Lung (tissue), 12 donors: Measurements from ENCODE around the gene GABRB1. TPM values are rescaled to one million over a fixed set of nuclear protein-coding genes. Genes with fewer than 3 reads are reported as not detected.

Experiments used
- ATAC-seq: fragments of 200-7000 bp; cut with Tn5 transposase; one replicate; pipeline ENCODE4 v1.9.1; 2020; ENCODE audit warnings: moderate number of reproducible peaks; ENCODE audit not compliant: insufficient read depth, low FRiP score
- DNase-seq, 3 donors: peaks; one replicate each; pipeline ENCODE4 v3.0.0-alpha.2; 2013 to 2017
- H3K27ac ChIP-seq, 2 donors: one replicate each; pipeline ENCODE4 v1.5.1; 2013; ENCODE audit warnings: mild to moderate bottlenecking in 2 of 2, moderate library complexity in 2 of 2, control low read depth in 1 of 2, inconsistent platforms in 1 of 2, low read depth in 1 of 2, low read length in 1 of 2
- H3K27me3 ChIP-seq, 3 donors: one replicate each; pipeline ENCODE4 v1.5.1; 2013; ENCODE audit warnings: low read length in 2 of 3; ENCODE audit not compliant: control insufficient read depth in 3 of 3, insufficient read depth in 3 of 3
- H3K36me3 ChIP-seq, 4 donors: one replicate each; pipeline ENCODE4 v1.5.1; 2013; ENCODE audit warnings: low read length in 4 of 4, mild to moderate bottlenecking in 1 of 4, moderate library complexity in 1 of 4; ENCODE audit not compliant: control insufficient read depth in 4 of 4, insufficient read depth in 4 of 4
- H3K4me1 ChIP-seq, 5 donors: one replicate each; pipeline ENCODE4 v1.5.1; 2013; ENCODE audit warnings: low read length in 5 of 5, mild to moderate bottlenecking in 2 of 5, moderate library complexity in 1 of 5; ENCODE audit not compliant: control insufficient read depth in 5 of 5, insufficient read depth in 5 of 5
- H3K4me3 ChIP-seq: one replicate; pipeline ENCODE4 v1.5.1; 2013; ENCODE audit warnings: mild to moderate bottlenecking, control low read depth, moderate library complexity
- H3K9ac ChIP-seq, 2 donors: one replicate each; pipeline ENCODE4 v1.5.1; 2013; ENCODE audit warnings: low read length in 2 of 2, control low read depth in 1 of 2; ENCODE audit not compliant: insufficient read depth in 1 of 2
- H3K9me3 ChIP-seq, 4 donors: one replicate each; pipeline ENCODE4 v1.5.1; 2013; ENCODE audit warnings: low read length in 3 of 4, mild to moderate bottlenecking in 1 of 4, moderate library complexity in 1 of 4; ENCODE audit not compliant: control insufficient read depth in 4 of 4, insufficient read depth in 3 of 4
- WGBS, 2 donors: extraction: QIAGEN DNeasy Blood & Tissue Kit; methylation state at CpG; one replicate each; pipeline ENCODE4 v1.1.7; 2013; 5-methylcytosine and 5-hydroxymethylcytosine counted together
- polyA plus RNA-seq, 2 donors: library from polyadenylated mRNA; stranded (reverse); fragments of 200-250 nt; gene quantifications; one replicate each; pipeline ENCODE4 v1.2.1, GENCODE V29; 2013
- total RNA-seq, 2 donors: library from RNA; depleted of rRNA in 1 of 2; stranded (reverse); fragments of >200 nt in 1 of 2; gene quantifications; one replicate each; pipeline ENCODE4 v1.2.1, GENCODE V29; 2014 to 2021
- TF ChIP-seq, protein P1 (sequence below): IDR thresholded peaks from 2 replicates; pipeline ENCODE4 v1.5.1; 2012; ENCODE audit warnings: mild to moderate bottlenecking; ENCODE audit errors: control extremely low read depth, extremely low read depth
- donor health status: control.
- donor health status: control.
- donor health status: Bipolar disorder and iron deficiency.
- donor health status: healthy.
- donor health status: DM: yes; HTN: yes; CAD: no.

The GABRB1 gene
- total and polyA plus RNA-seq, 4 donors = 0.34 TPM; not detected in 3

DNA sequence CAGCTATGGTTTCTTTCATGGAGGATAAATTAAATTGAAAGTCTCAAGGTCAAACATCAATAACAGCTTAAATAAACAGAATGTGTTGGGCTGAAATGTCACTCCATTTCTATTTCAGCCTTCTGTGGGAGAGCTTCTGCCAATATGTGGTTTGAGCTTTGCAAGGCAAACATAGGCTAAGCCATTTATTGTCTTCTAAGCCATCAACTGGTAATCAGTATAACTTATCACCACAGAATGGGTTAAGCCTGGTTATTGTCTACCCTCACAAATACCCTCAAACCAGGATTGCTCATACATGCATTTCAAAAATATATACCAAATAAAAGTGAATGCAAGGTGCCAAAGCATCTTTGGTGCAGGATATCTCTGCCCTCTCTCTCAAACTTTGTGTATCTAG, 52.7 kb downstream of the GABRB1 start:
- ATAC-seq (no peak), DNase-seq (no peak)
- Histone ChIP-seq H3K4me1 (peaks cover 0 to 14% (median 0%) of the 10 kb centered on the region in 5 donors), H3K9me3 (no peaks in the 10 kb centered on the region), H3K27ac (no peak overlapping the region), H3K4me3 (no peak overlapping the region), H3K9ac (no peak overlapping the region), H3K27me3 (no peaks in the 10 kb centered on the region), H3K36me3 (no peaks in the 10 kb centered on the region)
- TF ChIP-seq, protein P1, sequence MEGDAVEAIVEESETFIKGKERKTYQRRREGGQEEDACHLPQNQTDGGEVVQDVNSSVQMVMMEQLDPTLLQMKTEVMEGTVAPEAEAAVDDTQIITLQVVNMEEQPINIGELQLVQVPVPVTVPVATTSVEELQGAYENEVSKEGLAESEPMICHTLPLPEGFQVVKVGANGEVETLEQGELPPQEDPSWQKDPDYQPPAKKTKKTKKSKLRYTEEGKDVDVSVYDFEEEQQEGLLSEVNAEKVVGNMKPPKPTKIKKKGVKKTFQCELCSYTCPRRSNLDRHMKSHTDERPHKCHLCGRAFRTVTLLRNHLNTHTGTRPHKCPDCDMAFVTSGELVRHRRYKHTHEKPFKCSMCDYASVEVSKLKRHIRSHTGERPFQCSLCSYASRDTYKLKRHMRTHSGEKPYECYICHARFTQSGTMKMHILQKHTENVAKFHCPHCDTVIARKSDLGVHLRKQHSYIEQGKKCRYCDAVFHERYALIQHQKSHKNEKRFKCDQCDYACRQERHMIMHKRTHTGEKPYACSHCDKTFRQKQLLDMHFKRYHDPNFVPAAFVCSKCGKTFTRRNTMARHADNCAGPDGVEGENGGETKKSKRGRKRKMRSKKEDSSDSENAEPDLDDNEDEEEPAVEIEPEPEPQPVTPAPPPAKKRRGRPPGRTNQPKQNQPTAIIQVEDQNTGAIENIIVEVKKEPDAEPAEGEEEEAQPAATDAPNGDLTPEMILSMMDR = no peak

DNA sequence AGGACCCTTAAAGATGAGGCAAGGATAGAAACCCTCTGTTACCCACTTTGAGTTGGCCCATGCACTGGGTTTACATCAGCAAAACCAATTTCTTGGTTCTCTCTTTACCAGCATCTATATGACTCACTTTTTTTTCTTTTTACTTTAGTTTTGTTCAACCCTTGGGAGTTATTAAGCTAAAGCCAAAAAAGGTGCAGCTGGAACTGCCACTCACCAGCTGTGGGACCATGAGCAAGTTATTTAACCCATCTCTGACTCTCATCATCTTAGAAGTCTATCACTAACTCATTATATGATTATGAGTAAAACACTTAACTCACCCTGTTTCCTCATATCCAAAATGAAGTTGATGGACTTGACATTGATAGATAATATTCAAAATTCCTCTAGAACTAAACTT, 53.4 kb downstream of the GABRB1 start:
- ATAC-seq (no peak), DNase-seq (no peak)
- Histone ChIP-seq H3K27ac (no peak overlapping the region), H3K36me3 (no peaks in the 10 kb centered on the region), H3K27me3 (no peaks in the 10 kb centered on the region), H3K9ac (no peak overlapping the region), H3K9me3 (no peaks in the 10 kb centered on the region), H3K4me3 (no peak overlapping the region), H3K4me1 (peaks cover 0 to 14% (median 0%) of the 10 kb centered on the region in 5 donors)
- TF ChIP-seq, protein P1 = no peak

DNA sequence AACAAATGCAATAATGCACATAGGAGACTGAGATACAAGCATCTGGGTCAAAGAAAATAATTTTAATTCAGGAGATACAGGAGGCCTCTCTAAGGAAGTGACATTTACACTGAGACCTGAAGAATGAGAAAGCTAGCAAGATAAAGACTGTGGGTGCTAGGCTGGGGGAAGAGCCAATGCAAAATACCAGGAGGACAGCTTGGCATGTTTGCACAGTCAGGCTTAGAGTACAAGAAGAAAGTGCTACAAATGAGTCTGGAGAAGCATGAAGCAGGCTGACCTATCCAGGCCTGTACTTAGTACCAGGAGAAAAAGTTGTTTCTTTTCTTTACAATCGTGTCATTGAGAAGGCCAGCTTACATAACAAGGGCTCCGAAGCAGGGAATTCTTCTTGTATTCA, 56.9 kb downstream of the GABRB1 start:
- H3K27ac ChIP-seq = no peak overlapping the region
- TF ChIP-seq, protein P1 = no peak
- DNase-seq (no peak), ATAC-seq (no peak)
- H3K36me3 ChIP-seq = no peaks in the 10 kb centered on the region
- peaks cover 0 to 14% (median 0%) of the 10 kb centered on the region in 5 donors for H3K4me1 ChIP-seq
- WGBS, 2 donors = 62 to 76% methylated on average over 2 of the region's 2 CpGs
- no peak overlapping the region for H3K9ac ChIP-seq
- H3K4me3 ChIP-seq = no peak overlapping the region
- H3K27me3 ChIP-seq = no peaks in the 10 kb centered on the region
- H3K9me3 ChIP-seq = no peaks in the 10 kb centered on the region

DNA sequence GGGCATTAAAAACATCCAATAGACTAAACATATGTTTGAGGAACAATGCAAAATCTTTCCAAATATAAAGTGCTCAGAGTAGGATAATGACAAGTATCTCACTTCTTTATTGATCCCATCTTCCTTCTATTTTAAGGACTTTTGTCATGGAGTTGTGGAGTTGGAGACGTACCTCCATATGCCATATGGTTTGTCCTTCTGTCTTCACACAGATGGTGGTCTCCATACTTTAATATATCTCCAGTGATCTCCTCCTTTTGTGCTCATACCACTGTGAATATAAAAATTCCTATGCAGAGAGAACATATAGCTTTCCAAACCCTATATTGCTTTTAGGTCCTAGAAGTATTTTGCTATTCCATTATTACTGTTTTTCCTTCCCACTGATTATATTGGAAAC, 64.5 kb downstream of the GABRB1 start:
- Histone ChIP-seq H3K4me3 (no peak overlapping the region), H3K27me3 (no peaks in the 10 kb centered on the region), H3K9me3 (no peaks in the 10 kb centered on the region), H3K4me1 (no peaks in the 10 kb centered on the region), H3K27ac (no peak overlapping the region), H3K9ac (no peak overlapping the region), H3K36me3 (no peaks in the 10 kb centered on the region)
- ATAC-seq (no peak), DNase-seq (no peak)
- WGBS, 2 donors = 86 to 91% methylated on average over 1 of the region's 1 CpG
- TF ChIP-seq, protein P1 = no peak
